ENCODE results near the gene HNRNPDL.

DNA sequence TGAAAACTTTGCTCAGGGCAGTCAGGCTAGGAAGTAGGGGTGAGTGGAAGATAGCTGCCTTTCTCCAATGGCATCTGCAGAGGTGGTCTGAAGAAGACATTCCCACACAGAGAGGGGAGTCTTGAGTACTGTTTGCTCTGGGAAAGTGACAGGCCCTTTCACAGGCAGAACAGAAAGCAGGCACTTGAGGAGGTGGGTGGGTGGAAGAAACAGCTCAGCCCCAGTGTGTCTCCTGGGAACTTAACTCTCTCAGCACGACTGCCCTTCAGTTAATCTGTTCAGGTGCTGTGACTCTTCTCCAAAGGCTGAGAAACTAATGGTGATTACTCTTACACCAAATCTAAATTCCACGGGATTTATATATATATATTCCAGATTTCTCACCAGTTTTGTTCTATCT, 28.5 kb upstream of the HNRNPDL start:
- TF ChIP-seq, protein P1, sequence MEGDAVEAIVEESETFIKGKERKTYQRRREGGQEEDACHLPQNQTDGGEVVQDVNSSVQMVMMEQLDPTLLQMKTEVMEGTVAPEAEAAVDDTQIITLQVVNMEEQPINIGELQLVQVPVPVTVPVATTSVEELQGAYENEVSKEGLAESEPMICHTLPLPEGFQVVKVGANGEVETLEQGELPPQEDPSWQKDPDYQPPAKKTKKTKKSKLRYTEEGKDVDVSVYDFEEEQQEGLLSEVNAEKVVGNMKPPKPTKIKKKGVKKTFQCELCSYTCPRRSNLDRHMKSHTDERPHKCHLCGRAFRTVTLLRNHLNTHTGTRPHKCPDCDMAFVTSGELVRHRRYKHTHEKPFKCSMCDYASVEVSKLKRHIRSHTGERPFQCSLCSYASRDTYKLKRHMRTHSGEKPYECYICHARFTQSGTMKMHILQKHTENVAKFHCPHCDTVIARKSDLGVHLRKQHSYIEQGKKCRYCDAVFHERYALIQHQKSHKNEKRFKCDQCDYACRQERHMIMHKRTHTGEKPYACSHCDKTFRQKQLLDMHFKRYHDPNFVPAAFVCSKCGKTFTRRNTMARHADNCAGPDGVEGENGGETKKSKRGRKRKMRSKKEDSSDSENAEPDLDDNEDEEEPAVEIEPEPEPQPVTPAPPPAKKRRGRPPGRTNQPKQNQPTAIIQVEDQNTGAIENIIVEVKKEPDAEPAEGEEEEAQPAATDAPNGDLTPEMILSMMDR (IDR thresholded peaks at IDR 0.05; ENCODE audit: low read depth, low read length, poor library complexity, severe bottlenecking) = no peak
- TF ChIP-seq EZH2phosphoT487 (IDR thresholded peaks at IDR 0.05; ENCODE audit: borderline replicate concordance, low read length) = no peak

All from DOHH2 (cell line).